HCT116 (cell line): ENCODE measurements around the gene DBN1.

Experiments used
- POLR2A ChIP-seq: IDR thresholded peaks from 2 replicates; pipeline ENCODE4 v1.7.0; 2011; ENCODE audit warnings: borderline replicate concordance; ENCODE audit not compliant: insufficient read depth, insufficient read length; ENCODE audit errors: extremely low read depth
- SP1 ChIP-seq: IDR thresholded peaks from 2 replicates; pipeline ENCODE4 v1.6.1; 2012; ENCODE audit warnings: low read depth
- SRF ChIP-seq: IDR thresholded peaks from 2 replicates; pipeline ENCODE4 v1.6.1; 2012; ENCODE audit warnings: low read depth
- TF ChIP-seq, protein P1 (sequence below), 3 experiments: fragments of 200-600 bp in 1 of 3; sonication (generic) in 1 of 3; IDR thresholded peaks in 2 of 3; conservative IDR thresholded peaks in 1 of 3; 2 replicates each; pipeline ENCODE4 v1.5.1; 2012 to 2017; ENCODE audit warnings: low read depth in 2 of 3, low read length in 2 of 3, antibody characterized with exemption in 1 of 3, borderline replicate concordance in 1 of 3, control low read depth in 1 of 3, mild to moderate bottlenecking in 1 of 3, mixed read lengths in 1 of 3, mixed run types in 1 of 3, moderate library complexity in 1 of 3; ENCODE audit not compliant: insufficient read depth in 1 of 3

DNA sequence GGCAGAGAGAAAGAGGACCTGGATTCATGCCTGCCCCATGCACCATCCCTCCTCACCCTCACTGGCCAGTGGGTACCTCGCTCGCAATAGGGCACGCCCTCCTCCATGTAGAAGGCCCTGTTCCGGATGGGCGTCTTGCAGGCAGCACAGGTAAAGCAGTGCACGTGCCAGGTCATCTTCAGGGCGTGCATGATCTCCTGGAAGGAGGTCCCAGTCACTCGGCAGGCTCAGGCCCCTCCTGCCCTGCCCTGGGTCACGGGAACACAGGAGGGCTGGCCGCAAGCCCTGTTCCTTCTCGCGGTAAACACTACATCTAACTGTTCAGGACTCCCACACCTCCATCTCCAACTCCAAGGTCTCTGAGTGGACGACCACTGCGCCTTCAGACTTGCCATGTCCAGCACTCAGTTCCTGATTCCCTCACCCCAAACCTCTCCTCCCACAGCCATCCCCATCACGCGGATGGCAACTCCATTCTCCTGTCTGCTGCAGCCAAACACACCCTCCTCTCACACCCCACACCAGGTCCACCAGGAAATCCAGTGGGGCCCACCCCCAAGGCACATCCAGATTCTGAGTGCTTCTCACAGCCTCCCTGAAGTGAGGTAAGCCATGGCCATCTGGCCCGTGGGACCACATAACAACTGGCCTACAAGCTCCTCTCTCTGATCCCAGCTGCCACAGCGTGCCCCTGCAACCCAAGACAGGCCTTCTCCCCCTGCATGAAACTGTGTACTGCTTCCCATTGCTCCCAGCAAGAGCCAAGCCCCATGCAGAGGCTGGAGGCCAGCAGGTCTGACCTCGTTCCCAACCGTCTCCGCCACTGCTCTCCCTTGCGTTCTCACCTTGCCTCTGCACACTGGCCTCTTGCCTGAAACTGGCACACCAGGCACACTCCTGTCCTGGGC lies 10.8 kb upstream of the DBN1 start:
- TF ChIP-seq, protein P1, sequence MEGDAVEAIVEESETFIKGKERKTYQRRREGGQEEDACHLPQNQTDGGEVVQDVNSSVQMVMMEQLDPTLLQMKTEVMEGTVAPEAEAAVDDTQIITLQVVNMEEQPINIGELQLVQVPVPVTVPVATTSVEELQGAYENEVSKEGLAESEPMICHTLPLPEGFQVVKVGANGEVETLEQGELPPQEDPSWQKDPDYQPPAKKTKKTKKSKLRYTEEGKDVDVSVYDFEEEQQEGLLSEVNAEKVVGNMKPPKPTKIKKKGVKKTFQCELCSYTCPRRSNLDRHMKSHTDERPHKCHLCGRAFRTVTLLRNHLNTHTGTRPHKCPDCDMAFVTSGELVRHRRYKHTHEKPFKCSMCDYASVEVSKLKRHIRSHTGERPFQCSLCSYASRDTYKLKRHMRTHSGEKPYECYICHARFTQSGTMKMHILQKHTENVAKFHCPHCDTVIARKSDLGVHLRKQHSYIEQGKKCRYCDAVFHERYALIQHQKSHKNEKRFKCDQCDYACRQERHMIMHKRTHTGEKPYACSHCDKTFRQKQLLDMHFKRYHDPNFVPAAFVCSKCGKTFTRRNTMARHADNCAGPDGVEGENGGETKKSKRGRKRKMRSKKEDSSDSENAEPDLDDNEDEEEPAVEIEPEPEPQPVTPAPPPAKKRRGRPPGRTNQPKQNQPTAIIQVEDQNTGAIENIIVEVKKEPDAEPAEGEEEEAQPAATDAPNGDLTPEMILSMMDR (IDR thresholded peaks at IDR 0.05 in 2 of 3, conservative IDR thresholded peaks at IDR 0.05 in 1 of 3; ENCODE audit: borderline replicate concordance in 1 of 3, insufficient read depth in 1 of 3, low read depth in 2 of 3, low read length in 2 of 3) = no peak
- TF ChIP-seq SP1 (no peak), POLR2A (no peak), SRF (no peak)
